SK-N-SH (cell line): ENCODE results near the gene PBX3. TPM values are rescaled to one million over a fixed set of nuclear protein-coding genes. Genes with fewer than 3 reads are reported as not detected.

Experiments used
- CTCF ChIA-PET: fragments of 300-600, 350-600 bp; formaldehyde crosslinking; extraction: SDS; loops from one replicate; lab custom pipeline; 2021; lab: Yijun Ruan, JAX
- POLR2A ChIA-PET: fragments of 350-600 bp; sonication (Branson Sonifier 250); formaldehyde crosslinking; extraction: SDS; loops from one replicate; lab custom pipeline; 2020; ENCODE audit warnings: antibody characterized with exemption, inconsistent platforms; lab: Yijun Ruan, JAX
- DNase-seq: peaks from one replicate; pipeline ENCODE4 v3.0.0; 2012
- H2AFZ ChIP-seq: fragments of 200-600 bp; sonication (generic); 2 replicates; pipeline ENCODE4 v1.8.1; 2016; ENCODE audit warnings: antibody characterized with exemption, mild to moderate bottlenecking, low read depth
- H3F3A ChIP-seq: fragments of 200-600 bp; sonication (generic); replicated peaks from 2 replicates; pipeline ENCODE3; 2016; ENCODE audit warnings: antibody characterized with exemption, mild to moderate bottlenecking; ENCODE audit not compliant: insufficient read depth
- H3K27ac ChIP-seq, 2 experiments: fragments of 200-500 bp in 1 of 2; fragments of 200-600 bp in 1 of 2; sonication (Bioruptor generic) in 1 of 2; sonication (generic), shearing (Covaris generic) in 1 of 2; 2 replicates each; pipeline versions ENCODE4 v1.5.1 to v1.6.1; 2014 to 2016; ENCODE audit warnings: low read depth in 2 of 2, inconsistent platforms in 1 of 2, low read length in 1 of 2, mild to moderate bottlenecking in 1 of 2, mixed read lengths in 1 of 2
- H3K27me3 ChIP-seq: fragments of 200-600 bp; sonication (generic), shearing (Covaris generic); 2 replicates; pipeline ENCODE4 v1.6.1; 2016; ENCODE audit warnings: mixed run types; ENCODE audit not compliant: insufficient read depth
- H3K36me3 ChIP-seq, 2 experiments: fragments of 200-500 bp in 1 of 2; fragments of 200-600 bp in 1 of 2; sonication (Bioruptor generic) in 1 of 2; sonication (generic) in 1 of 2; replicated peaks in 1 of 2; 2 replicates each; pipeline versions ENCODE3 to v1.5.1; 2014 to 2016; ENCODE audit warnings: low read length in 1 of 2, mild to moderate bottlenecking in 1 of 2; ENCODE audit not compliant: insufficient read depth in 2 of 2, control insufficient read depth in 1 of 2
- H3K4me1 ChIP-seq, 2 experiments: fragments of 200-500 bp in 1 of 2; fragments of 200-600 bp in 1 of 2; sonication (Bioruptor generic) in 1 of 2; sonication (generic), shearing (Covaris generic) in 1 of 2; 2 replicates each; pipeline versions ENCODE4 v1.5.1 to v1.6.1; 2014 to 2016; ENCODE audit warnings: low read depth in 1 of 2, low read length in 1 of 2, mixed run types in 1 of 2; ENCODE audit not compliant: insufficient read depth in 2 of 2, control insufficient read depth in 1 of 2
- H3K4me2 ChIP-seq: fragments of 200-600 bp; sonication (generic), shearing (Covaris generic); 2 replicates; pipeline ENCODE4 v1.6.1; 2017; ENCODE audit warnings: mixed run types
- H3K4me3 ChIP-seq, 2 experiments: fragments of 200-500 bp in 1 of 2; fragments of 200-600 bp in 1 of 2; sonication (Bioruptor generic) in 1 of 2; sonication (generic), shearing (Covaris generic) in 1 of 2; 2 replicates each; pipeline versions ENCODE4 v1.5.1 to v1.8.1; 2014 to 2016; ENCODE audit warnings: low read depth in 2 of 2, inconsistent platforms in 1 of 2, low read length in 1 of 2, mild to moderate bottlenecking in 1 of 2, mixed read lengths in 1 of 2, moderate library complexity in 1 of 2
- H3K79me2 ChIP-seq: fragments of 200-600 bp; sonication (generic); 2 replicates; pipeline ENCODE4 v1.8.1; 2017; ENCODE audit warnings: mild to moderate bottlenecking; ENCODE audit not compliant: insufficient read depth
- H3K9ac ChIP-seq: fragments of 200-600 bp; sonication (generic); 2 replicates; pipeline ENCODE4 v1.6.1; 2017; ENCODE audit warnings: mixed run types
- H3K9me2 ChIP-seq: fragments of 200-600 bp; sonication (generic); 2 replicates; pipeline ENCODE4 v1.6.1; 2017; ENCODE audit warnings: mixed run types
- H3K9me3 ChIP-seq: fragments of 200-600 bp; sonication (generic); 2 replicates; pipeline ENCODE4 v1.6.1; 2017; ENCODE audit warnings: mixed run types, mild to moderate bottlenecking, moderate library complexity
- H4K20me1 ChIP-seq: fragments of 200-600 bp; sonication (generic); 2 replicates; pipeline ENCODE4 v1.6.1; 2017; ENCODE audit warnings: mild to moderate bottlenecking, mixed run types; ENCODE audit not compliant: insufficient read depth
- CHD2 ChIP-seq: fragments of 150-350 bp; IDR thresholded peaks from 2 replicates; pipeline ENCODE4 v1.6.1; 2018; ENCODE audit warnings: low read length; ENCODE audit not compliant: partially characterized antibody
- EP300 ChIP-seq, 2 experiments: IDR thresholded peaks; 2 replicates each; pipeline versions ENCODE4 v1.4.0 to v1.6.1; 2012; ENCODE audit warnings: borderline replicate concordance in 1 of 2, low read depth in 1 of 2, low read length in 1 of 2
- EZH2phosphoT487 ChIP-seq: fragments of 200-600 bp; sonication (generic); IDR thresholded peaks from 2 replicates; pipeline ENCODE4 v1.6.1; 2017; ENCODE audit warnings: low read depth, mixed run types, mild to moderate bottlenecking, antibody characterized with exemption, moderate library complexity, borderline replicate concordance
- FOXJ3 ChIP-seq: sonication (generic); formaldehyde crosslinking; IDR thresholded peaks from 2 replicates; pipeline ENCODE4 v1.5.1; 2020; ENCODE audit warnings: mild to moderate bottlenecking, missing genetic modification reagents
- GABPA ChIP-seq: IDR thresholded peaks from 2 replicates; pipeline ENCODE4 v1.4.0; 2012; ENCODE audit warnings: low read depth, mild to moderate bottlenecking
- GATA2 ChIP-seq: sonication (generic); formaldehyde crosslinking; IDR thresholded peaks from 2 replicates; pipeline ENCODE4 v1.5.0; 2020; ENCODE audit warnings: mild to moderate bottlenecking, missing genetic modification reagents
- IRF3 ChIP-seq: fragments of 150-350 bp; IDR thresholded peaks from 2 replicates; pipeline ENCODE4 v1.6.1; 2016; ENCODE audit warnings: mild to moderate bottlenecking, low read depth, low read length
- JUND ChIP-seq: IDR thresholded peaks from 2 replicates; pipeline ENCODE4 v1.4.0; 2012
- MEF2A ChIP-seq: IDR thresholded peaks from 2 replicates; pipeline ENCODE4 v1.4.0; 2012; ENCODE audit warnings: low read depth, borderline replicate concordance
- MXI1 ChIP-seq: IDR thresholded peaks from 2 replicates; pipeline ENCODE4 v1.6.1; 2012; ENCODE audit warnings: mild to moderate bottlenecking, low read depth, low read length, improper control_type of control experiment
- NRF1 ChIP-seq: IDR thresholded peaks from 2 replicates; pipeline ENCODE4 v1.6.1; 2012; ENCODE audit warnings: low read depth, mild to moderate bottlenecking, low read length
- RCOR1 ChIP-seq: fragments of 150-350 bp; IDR thresholded peaks from 2 replicates; pipeline ENCODE4 v1.6.1; 2017; ENCODE audit warnings: antibody characterized with exemption, low read length
- RXRA ChIP-seq: IDR thresholded peaks from 2 replicates; pipeline ENCODE4 v1.4.0; 2012; ENCODE audit warnings: low read depth, mild to moderate bottlenecking, borderline replicate concordance
- SIN3A ChIP-seq: IDR thresholded peaks from 2 replicates; pipeline ENCODE4 v1.6.1; 2012; ENCODE audit warnings: low read depth, mild to moderate bottlenecking, low read length, moderate library complexity, borderline replicate concordance
- TAF1 ChIP-seq: IDR thresholded peaks from 2 replicates; pipeline ENCODE4 v1.6.1; 2012; ENCODE audit warnings: low read depth, mild to moderate bottlenecking, low read length, moderate library complexity, borderline replicate concordance
- TCF12 ChIP-seq: IDR thresholded peaks from 2 replicates; pipeline ENCODE4 v1.4.0; 2012
- YY1 ChIP-seq: IDR thresholded peaks from 2 replicates; pipeline ENCODE4 v1.4.0; 2012; ENCODE audit warnings: low read depth, mild to moderate bottlenecking
- WGBS: methylation state at CpG from one replicate; pipeline ENCODE4 v1.1.6; 2017; ENCODE audit warnings: low lambda C conversion rate; 5-methylcytosine and 5-hydroxymethylcytosine counted together
- polyA plus RNA-seq, 3 experiments: library from polyadenylated mRNA; depleted of rRNA; stranded (reverse); fragments of >200 nt; gene quantifications; 2 replicates each; pipeline ENCODE4 v1.2.3, GENCODE V29; 2012
- TF ChIP-seq, protein P1 (sequence below): IDR thresholded peaks from 2 replicates; pipeline ENCODE4 v1.4.0; 2012; ENCODE audit warnings: low read depth

PBX3 gene
- polyA plus RNA-seq, 1 of the 3 experiments (the other 2 are of a cell fraction), result 73.0 TPM

DNA sequence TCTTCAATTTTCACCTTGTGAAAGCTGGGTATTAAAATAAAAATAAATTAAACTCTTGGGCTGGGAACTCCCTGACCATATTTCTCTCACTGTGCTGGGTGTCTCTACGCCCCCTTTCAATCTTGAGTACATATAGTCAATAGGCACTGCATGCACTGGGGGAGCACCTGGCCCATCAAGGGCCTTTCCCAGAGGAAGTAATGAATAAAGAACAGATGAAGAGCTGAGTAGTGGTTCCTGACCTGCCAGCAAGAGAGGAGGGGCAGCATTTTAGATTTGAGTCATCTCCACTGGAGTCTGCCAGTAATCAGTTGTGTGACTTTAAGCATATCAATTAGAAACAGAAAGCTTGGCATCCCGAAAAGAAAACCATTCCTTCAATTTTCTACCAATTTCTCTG lies 46.4 kb upstream of the PBX3 start (continued):
- TF ChIP-seq EZH2phosphoT487 (no peak), JUND (0 out of 2 replicates have a peak, but pooled peaks have one; percentile 22)
- TF ChIP-seq, all 33 proteins: peak for 4

GRCh38 chr9:125701351-125701750 lies 45.8 kb upstream of the PBX3 start:
- Histone ChIP-seq H3K9ac (no peak overlapping the region), H2AFZ (no peak overlapping the region), H3K36me3 (peaks cover 0 to 5% of the 10 kb centered on the region in 2 experiments), H3K4me2 (peak overlapping the region; percentile 30; the same call in 1 of the 2 replicates), H3K9me2 (no peaks in the 10 kb centered on the region), H3K27ac (peak overlapping the region in 1 of 2 experiments; percentile 33; a peak in 1 of 4 replicates), H3K4me3 (no peak overlapping the region), H3K79me2 (peaks cover 99% of the 10 kb centered on the region), H3K27me3 (no peaks in the 10 kb centered on the region), H4K20me1 (peaks cover 33% of the 10 kb centered on the region), H3K9me3 (no peaks in the 10 kb centered on the region), H3K4me1 (peaks cover 10 to 13% of the 10 kb centered on the region in 2 experiments; a peak in 3 of 4 replicates), H3F3A (peaks cover 16% of the 10 kb centered on the region)
- CTCF ChIA-PET, result no interaction called here
- TF ChIP-seq TCF12 (no peak), RXRA (no peak), EP300 (IDR thresholded peaks at IDR 0.05; ENCODE audit: borderline replicate concordance in 1 of 2, low read depth in 1 of 2, low read length in 1 of 2) (no peak), IRF3 (no peak), GATA2 (no peak), MEF2A (no peak), TAF1 (no peak), CHD2 (no peak), FOXJ3 (no peak), YY1 (no peak), NRF1 (no peak), RCOR1 (no peak), GABPA (no peak), JUND (no peak)
- no peak for DNase-seq
- POLR2A ChIA-PET, result no interaction called here
- 85% methylated on average over 6 of the region's 6 CpGs for WGBS

DNA sequence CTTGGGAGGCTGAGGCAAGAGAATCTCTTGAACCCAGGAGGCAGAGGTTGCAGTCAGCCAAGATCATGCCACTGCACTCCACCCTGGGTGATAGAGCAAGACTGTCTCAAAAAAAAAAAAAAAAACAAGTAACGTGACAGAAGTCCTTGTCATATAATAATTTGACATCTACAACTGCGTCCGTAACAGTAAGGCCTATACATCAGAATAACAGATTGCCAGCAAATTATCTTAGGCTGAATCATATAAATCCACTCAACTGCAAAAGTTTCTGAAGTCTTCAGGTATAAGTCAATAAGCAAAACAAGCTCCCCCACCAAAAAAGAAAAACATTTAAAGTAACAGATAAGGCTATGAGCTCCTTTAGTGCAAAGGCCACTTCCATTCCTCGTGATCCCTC lies 43.5 kb upstream of the PBX3 start:
- Histone ChIP-seq H3K9me2 (no peaks in the 10 kb centered on the region), H3K4me1 (peaks cover 10 to 18% of the 10 kb centered on the region in 2 experiments; a peak in 3 of 4 replicates), H2AFZ (no peak overlapping the region), H3K27me3 (no peaks in the 10 kb centered on the region), H3K79me2 (peaks cover 82% of the 10 kb centered on the region), H3K36me3 (peaks cover 0 to 5% of the 10 kb centered on the region in 2 experiments), H3K9ac (no peak overlapping the region), H3K4me2 (no peak overlapping the region), H4K20me1 (peaks cover 30% of the 10 kb centered on the region), H3K9me3 (no peaks in the 10 kb centered on the region), H3K27ac (no peak overlapping the region), H3K4me3 (no peak overlapping the region), H3F3A (peaks cover 12% of the 10 kb centered on the region)
- no peak for TF ChIP-seq JUND
- TF ChIP-seq GATA2, result no peak
- no peak for TF ChIP-seq TCF12
- TF ChIP-seq MXI1, result no peak
- no peak for TF ChIP-seq SIN3A
- no peak for TF ChIP-seq TAF1
- no peak for TF ChIP-seq NRF1
- TF ChIP-seq, protein P1, sequence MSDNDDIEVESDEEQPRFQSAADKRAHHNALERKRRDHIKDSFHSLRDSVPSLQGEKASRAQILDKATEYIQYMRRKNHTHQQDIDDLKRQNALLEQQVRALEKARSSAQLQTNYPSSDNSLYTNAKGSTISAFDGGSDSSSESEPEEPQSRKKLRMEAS, result no peak
- no peak for TF ChIP-seq EZH2phosphoT487
- no peak for TF ChIP-seq CHD2
- no peak for DNase-seq
- ChIA-PET POLR2A (no interaction called here), CTCF (interaction anchor here (1.0 kb wide), 1 partner anchor 17 kb away, joined by 3 read pairs; no protein-coding TSS in a partner anchor)
- WGBS, result 93% methylated on average over 4 of the region's 4 CpGs
